ENCODE measurements around the gene CNPPD1. TPM values are rescaled to one million over a fixed set of nuclear protein-coding genes. Genes with fewer than 3 reads are reported as not detected.

Gene CNPPD1
- total and polyA plus RNA-seq, 4 donors, result 16.5 to 39.8 (median 21.6) TPM

- no peak for DNase-seq (ENCODE audit: low spot score)
- WGBS, result 96% methylated on average over 6 of the region's 6 CpGs
- no peak overlapping the region for H3K4me3 ChIP-seq (ENCODE audit: low read depth in 1 of 3, low read length in 3 of 3)
- H3K27ac ChIP-seq (ENCODE audit: low read depth in 1 of 2, low read length in 2 of 2), result no peak overlapping the region
- peaks cover 0 to 30% (median 24%) of the 10 kb centered on the region in 4 donors for H3K36me3 ChIP-seq (ENCODE audit: control insufficient read depth in 4 of 4, insufficient read depth in 3 of 4, low read depth in 1 of 4, low read length in 3 of 4)
- no peaks in the 10 kb centered on the region for H3K27me3 ChIP-seq (ENCODE audit: control insufficient read depth in 4 of 4, insufficient read depth in 4 of 4, low read length in 3 of 4)
- TF ChIP-seq RAD21 (IDR thresholded peaks at IDR 0.05) (no peak), JUND (IDR thresholded peaks at IDR 0.05) (no peak), HNF4G (IDR thresholded peaks at IDR 0.05) (no peak), RXRA (IDR thresholded peaks at IDR 0.05) (no peak), HNF4A (conservative IDR thresholded peaks at IDR 0.05) (no peak), GABPA (IDR thresholded peaks at IDR 0.05 in 1 of 2, conservative IDR thresholded peaks at IDR 0.05 in 1 of 2) (no peak), ZBTB33 (IDR thresholded peaks at IDR 0.05) (no peak), FOXA2 (IDR thresholded peaks at IDR 0.05) (no peak), YY1 (IDR thresholded peaks at IDR 0.05) (no peak), SP1 (IDR thresholded peaks at IDR 0.05) (no peak), REST (IDR thresholded peaks at IDR 0.05) (no peak), NR2F2 (IDR thresholded peaks at IDR 0.05) (no peak), EGR1 (IDR thresholded peaks at IDR 0.05; ENCODE audit: low read depth in 2 of 2) (no peak), FOXA1 (IDR thresholded peaks at IDR 0.05) (no peak), TAF1 (conservative IDR thresholded peaks at IDR 0.05) (no peak)
- TF ChIP-seq, protein P1, sequence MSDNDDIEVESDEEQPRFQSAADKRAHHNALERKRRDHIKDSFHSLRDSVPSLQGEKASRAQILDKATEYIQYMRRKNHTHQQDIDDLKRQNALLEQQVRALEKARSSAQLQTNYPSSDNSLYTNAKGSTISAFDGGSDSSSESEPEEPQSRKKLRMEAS (IDR thresholded peaks at IDR 0.05), result no peak
- TF ChIP-seq, protein P2, sequence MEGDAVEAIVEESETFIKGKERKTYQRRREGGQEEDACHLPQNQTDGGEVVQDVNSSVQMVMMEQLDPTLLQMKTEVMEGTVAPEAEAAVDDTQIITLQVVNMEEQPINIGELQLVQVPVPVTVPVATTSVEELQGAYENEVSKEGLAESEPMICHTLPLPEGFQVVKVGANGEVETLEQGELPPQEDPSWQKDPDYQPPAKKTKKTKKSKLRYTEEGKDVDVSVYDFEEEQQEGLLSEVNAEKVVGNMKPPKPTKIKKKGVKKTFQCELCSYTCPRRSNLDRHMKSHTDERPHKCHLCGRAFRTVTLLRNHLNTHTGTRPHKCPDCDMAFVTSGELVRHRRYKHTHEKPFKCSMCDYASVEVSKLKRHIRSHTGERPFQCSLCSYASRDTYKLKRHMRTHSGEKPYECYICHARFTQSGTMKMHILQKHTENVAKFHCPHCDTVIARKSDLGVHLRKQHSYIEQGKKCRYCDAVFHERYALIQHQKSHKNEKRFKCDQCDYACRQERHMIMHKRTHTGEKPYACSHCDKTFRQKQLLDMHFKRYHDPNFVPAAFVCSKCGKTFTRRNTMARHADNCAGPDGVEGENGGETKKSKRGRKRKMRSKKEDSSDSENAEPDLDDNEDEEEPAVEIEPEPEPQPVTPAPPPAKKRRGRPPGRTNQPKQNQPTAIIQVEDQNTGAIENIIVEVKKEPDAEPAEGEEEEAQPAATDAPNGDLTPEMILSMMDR (IDR thresholded peaks at IDR 0.05; ENCODE audit: low read depth, low read length, missing input control), result no peak
- TF ChIP-seq, protein P3, sequence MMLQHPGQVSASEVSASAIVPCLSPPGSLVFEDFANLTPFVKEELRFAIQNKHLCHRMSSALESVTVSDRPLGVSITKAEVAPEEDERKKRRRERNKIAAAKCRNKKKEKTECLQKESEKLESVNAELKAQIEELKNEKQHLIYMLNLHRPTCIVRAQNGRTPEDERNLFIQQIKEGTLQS (IDR thresholded peaks at IDR 0.05), result no peak
- peaks cover 4 to 33% (median 22%) of the 10 kb centered on the region in 4 donors for H3K4me1 ChIP-seq (ENCODE audit: control insufficient read depth in 4 of 4, insufficient read depth in 4 of 4, low read length in 3 of 4)
- H3K9ac ChIP-seq (ENCODE audit: low read depth in 1 of 2, low read length in 2 of 2), result no peak overlapping the region
- H3K9me3 ChIP-seq (ENCODE audit: control insufficient read depth in 4 of 4, low read length in 3 of 4), result no peaks in the 10 kb centered on the region
Observed at GRCh38 chr2:219173176-219173575, 3.5 kb downstream of the CNPPD1 start.

Data from liver (tissue), 9 donors.